ENCODE measurements around the gene EBP.

GRCh38 chrX:48480142-48480541 lies 41.5 kb upstream of the EBP start:
- no peak for TF ChIP-seq CTCF (conservative IDR thresholded peaks at IDR 0.05 in 1 of 2, IDR thresholded peaks at IDR 0.05 in 1 of 2; ENCODE audit: extremely low read depth in 1 of 2, insufficient read depth in 1 of 2, low read depth in 1 of 2, low read length in 2 of 2)
- TF ChIP-seq EZH2 (IDR thresholded peaks at IDR 0.05; ENCODE audit: borderline replicate concordance, low read length), result no peak
